Tibial nerve (tissue), 4 donors: ENCODE data around the gene RITA1. TPM values are rescaled to one million over a fixed set of nuclear protein-coding genes. Genes with fewer than 3 reads are reported as not detected.

Experiments
- DNase-seq, 2 donors: peaks; one replicate each; pipeline ENCODE4 v3.0.0-alpha.2; 2019; ENCODE audit warnings: low spot score in 2 of 2
- H3K27ac ChIP-seq, 4 donors: fragments of 200-600 bp; sonication (generic) in 3 of 4; one replicate each; pipeline ENCODE4 v1.5.1; 2017 to 2019; ENCODE audit warnings: mild to moderate bottlenecking in 1 of 4
- H3K27me3 ChIP-seq, 2 donors: fragments of 200-600 bp; sonication (generic) in 1 of 2; one replicate each; pipeline versions ENCODE4 v1.5.1 to v1.6.0; 2017 to 2019
- H3K36me3 ChIP-seq, 3 donors: fragments of 200-600 bp; sonication (generic); one replicate each; pipeline ENCODE4 v1.5.1; 2018 to 2019
- H3K4me1 ChIP-seq, 4 donors: fragments of 200-600 bp; sonication (generic) in 3 of 4; one replicate each; pipeline ENCODE4 v1.5.1; 2017 to 2019
- H3K4me3 ChIP-seq, 4 donors: fragments of 200-600 bp; sonication (generic) in 3 of 4; one replicate each; pipeline ENCODE4 v1.5.1; 2017 to 2019; ENCODE audit warnings: mild to moderate bottlenecking in 1 of 4, moderate library complexity in 1 of 4
- H3K9me3 ChIP-seq, 4 donors: fragments of 200-600 bp; sonication (generic) in 3 of 4; one replicate each; pipeline ENCODE4 v1.5.1; 2017 to 2019
- CTCF ChIP-seq, 5 experiments: fragments of 200-600 bp in 3 of 5; fragments of 450-650 bp in 2 of 5; sonication (generic) in 3 of 5; IDR thresholded peaks; one replicate each; pipeline ENCODE4 v1.5.1; 2016 to 2019; ENCODE audit warnings: antibody characterized with exemption in 5 of 5, mild to moderate bottlenecking in 3 of 5, moderate library complexity in 2 of 5
- EP300 ChIP-seq, 2 donors: sonication (generic); formaldehyde crosslinking; IDR thresholded peaks; one replicate each; pipeline ENCODE4 v1.6.1; 2017; ENCODE audit warnings: antibody characterized with exemption in 2 of 2, mild to moderate bottlenecking in 1 of 2
- POLR2A ChIP-seq, 2 donors: fragments of 450-650 bp; IDR thresholded peaks; one replicate each; pipeline ENCODE4 v1.6.1; 2017; ENCODE audit warnings: antibody characterized with exemption in 2 of 2, mild to moderate bottlenecking in 2 of 2, moderate library complexity in 2 of 2
- WGBS, 2 donors: methylation state at CpG; one replicate each; pipeline ENCODE4 v1.1.5; 2018; 5-methylcytosine and 5-hydroxymethylcytosine counted together
- total RNA-seq, 4 donors: library from RNA; depleted of rRNA; stranded (reverse); fragments of >200 nt; gene quantifications; one replicate each; pipeline ENCODE4 v1.1.0, GENCODE V29; 2016

RITA1 gene
- total RNA-seq, 4 donors from 2014 or later, result 8.3 to 27.5 (median 14.1) TPM

DNA sequence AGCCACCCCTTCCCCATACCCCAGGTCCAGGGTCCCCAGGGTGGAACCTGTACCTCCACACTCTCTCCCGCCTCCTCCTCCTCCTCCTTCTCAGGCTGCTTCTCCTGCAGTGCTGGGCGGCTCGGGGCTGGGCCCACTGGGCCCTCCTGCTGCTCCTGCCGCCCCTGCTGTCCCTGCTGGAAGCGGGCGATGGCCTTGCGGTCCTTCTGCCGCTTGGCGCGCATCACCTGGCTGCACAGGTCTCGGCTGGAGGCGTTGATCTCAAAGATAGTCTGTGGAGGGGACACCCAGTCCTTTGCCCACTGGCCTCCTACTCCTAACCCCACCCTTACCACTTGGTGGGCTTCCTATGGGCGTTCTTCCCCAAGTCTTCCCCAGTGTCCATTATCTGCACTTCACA, 21.5 kb upstream of the RITA1 start:
- Histone ChIP-seq H3K9me3 (no peaks in the 10 kb centered on the region), H3K4me1 (no peaks in the 10 kb centered on the region), H3K4me3 (no peak overlapping the region), H3K27me3 (no peaks in the 10 kb centered on the region), H3K36me3 (peaks cover 2 to 100% (median 52%) of the 10 kb centered on the region in 3 donors), H3K27ac (no peak overlapping the region)
- no peak for DNase-seq
- 93 to 98% methylated on average over 13 of the region's 13 CpGs for WGBS, 2 donors
- TF ChIP-seq POLR2A (IDR thresholded peaks at IDR 0.05) (no peak), EP300 (IDR thresholded peaks at IDR 0.05) (no peak), CTCF (IDR thresholded peaks at IDR 0.05) (no peak)

- no peak for TF ChIP-seq CTCF (IDR thresholded peaks at IDR 0.05)
- no peak for TF ChIP-seq EP300 (IDR thresholded peaks at IDR 0.05)
- TF ChIP-seq POLR2A (IDR thresholded peaks at IDR 0.05), result no peak
- Histone ChIP-seq H3K27me3 (no peaks in the 10 kb centered on the region), H3K4me3 (no peak overlapping the region), H3K27ac (no peak overlapping the region), H3K36me3 (peaks cover 2 to 100% (median 53%) of the 10 kb centered on the region in 3 donors), H3K4me1 (no peaks in the 10 kb centered on the region), H3K9me3 (no peaks in the 10 kb centered on the region)
- DNase-seq, result no peak
- WGBS, 2 donors, result 89 to 91% methylated on average over 24 to 27 of the region's 32 CpGs
Observed at GRCh38 chr12:113165521-113166450, 19.7 kb upstream of the RITA1 start.

- H3K4me1 ChIP-seq, result no peaks in the 10 kb centered on the region
- H3K4me3 ChIP-seq, result no peak overlapping the region
- H3K27me3 ChIP-seq, result no peaks in the 10 kb centered on the region
- WGBS, 2 donors, result 88 to 94% methylated on average over 9 of the region's 10 CpGs
- no peak for DNase-seq
- H3K9me3 ChIP-seq, result no peaks in the 10 kb centered on the region
- no peak overlapping the region for H3K27ac ChIP-seq
- TF ChIP-seq POLR2A (IDR thresholded peaks at IDR 0.05) (no peak), CTCF (IDR thresholded peaks at IDR 0.05) (no peak), EP300 (IDR thresholded peaks at IDR 0.05) (no peak)
- peaks cover 9 to 100% (median 53%) of the 10 kb centered on the region in 3 donors for H3K36me3 ChIP-seq
Observed at GRCh38 chr12:113167868-113168267, 17.7 kb upstream of the RITA1 start.

DNA sequence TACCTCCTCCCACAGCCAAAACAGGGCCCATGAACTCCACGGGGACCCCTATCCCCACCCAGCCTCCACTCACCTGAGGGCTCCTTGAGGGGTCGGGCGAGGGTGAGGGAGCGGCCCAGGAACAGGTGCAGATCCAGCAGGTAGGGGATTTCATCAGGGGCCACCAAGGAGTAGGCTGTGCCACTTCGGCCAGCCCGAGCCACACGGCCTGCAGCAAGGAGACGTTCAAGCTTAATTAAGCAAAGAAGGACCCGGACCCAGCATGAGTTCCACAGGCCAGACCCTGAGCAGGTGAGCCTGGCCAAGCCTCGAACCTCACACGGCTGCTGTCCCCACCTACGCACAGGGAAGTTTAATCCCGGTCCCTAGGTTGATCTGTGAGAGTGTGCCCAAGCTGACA, 15.8 kb upstream of the RITA1 start:
- 94 to 96% methylated on average over 12 to 13 of the region's 13 CpGs for WGBS, 2 donors
- no peak for TF ChIP-seq POLR2A (IDR thresholded peaks at IDR 0.05)
- TF ChIP-seq CTCF (IDR thresholded peaks at IDR 0.05), result no peak
- no peak for TF ChIP-seq EP300 (IDR thresholded peaks at IDR 0.05)

GRCh38 chr12:113170457-113170856, 15.1 kb upstream of the RITA1 start:
- WGBS, 2 donors, result 91 to 95% methylated on average over 5 of the region's 5 CpGs
- Histone ChIP-seq H3K36me3 (peaks cover 7 to 100% (median 65%) of the 10 kb centered on the region in 3 donors), H3K4me3 (no peak overlapping the region), H3K9me3 (no peaks in the 10 kb centered on the region), H3K27ac (no peak overlapping the region), H3K4me1 (no peaks in the 10 kb centered on the region), H3K27me3 (no peaks in the 10 kb centered on the region)
- DNase-seq, result no peak
- TF ChIP-seq POLR2A (IDR thresholded peaks at IDR 0.05), result no peak
- TF ChIP-seq EP300 (IDR thresholded peaks at IDR 0.05), result no peak
- no peak for TF ChIP-seq CTCF (IDR thresholded peaks at IDR 0.05)

More for the DNA sequence above, 15.8 kb upstream of the RITA1 start:
- Histone ChIP-seq H3K4me3 (no peak overlapping the region), H3K36me3 (peaks cover 7 to 100% (median 68%) of the 10 kb centered on the region in 3 donors), H3K27me3 (no peaks in the 10 kb centered on the region), H3K4me1 (no peaks in the 10 kb centered on the region), H3K27ac (no peak overlapping the region), H3K9me3 (no peaks in the 10 kb centered on the region)
- no peak for DNase-seq
